SH-SY5Y (cell line): ENCODE data around the gene MUC5AC.

ENCODE experiments used
- GATA2 ChIP-seq: IDR thresholded peaks from 2 replicates; pipeline ENCODE4 v1.6.1; 2011; ENCODE audit warnings: mild to moderate bottlenecking, low read depth, low read length
- GATA3 ChIP-seq: IDR thresholded peaks from 2 replicates; pipeline ENCODE4 v1.6.1; 2011; ENCODE audit warnings: low read depth, mild to moderate bottlenecking, low read length, moderate library complexity

GRCh38 chr11:1231396-1232020, 73.8 kb downstream of the MUC5AC start:
- TF ChIP-seq GATA2 (no peak), GATA3 (no peak)
